GM23338 (cell line): ENCODE data around the gene IFNLR1. TPM values are rescaled to one million over a fixed set of nuclear protein-coding genes. Genes with fewer than 3 reads are reported as not detected.

Source experiments
- ATAC-seq: fragments of 200-7000 bp; cut with Tn5 transposase; 3 replicates; pipeline ENCODE4 v1.9.1; 2020
- DNase-seq: peaks from one replicate; pipeline ENCODE4 v3.0.0-alpha.2; 2015; ENCODE audit warnings: low spot score
- H2AFZ ChIP-seq: fragments of 200-600 bp; sonication (generic); 2 replicates; pipeline ENCODE4 v1.8.0; 2016; ENCODE audit warnings: antibody characterized with exemption, mild to moderate bottlenecking, moderate library complexity
- H3F3A ChIP-seq: fragments of 200-600 bp; sonication (generic); replicated peaks from 2 replicates; pipeline ENCODE4 v1.8.0; 2017; ENCODE audit warnings: antibody characterized with exemption, mixed run types, low read depth
- H3K27ac ChIP-seq: fragments of 200-600 bp; sonication (generic); 2 replicates; pipeline ENCODE4 v1.6.1; 2016; ENCODE audit warnings: low read depth
- H3K27me3 ChIP-seq: fragments of 200-600 bp; sonication (generic); 2 replicates; pipeline ENCODE4 v1.8.0; 2016; ENCODE audit warnings: mild to moderate bottlenecking, mixed run types, moderate library complexity; ENCODE audit not compliant: insufficient read depth
- H3K36me3 ChIP-seq: fragments of 200-600 bp; sonication (generic); 2 replicates; pipeline ENCODE4 v1.8.0; 2016; ENCODE audit warnings: mild to moderate bottlenecking; ENCODE audit not compliant: insufficient read depth
- H3K4me1 ChIP-seq: fragments of 200-600 bp; sonication (generic); 2 replicates; pipeline ENCODE4 v1.8.0; 2016; ENCODE audit warnings: mild to moderate bottlenecking, moderate library complexity; ENCODE audit not compliant: insufficient read depth
- H3K4me2 ChIP-seq: fragments of 200-600 bp; sonication (generic); 2 replicates; pipeline ENCODE4 v1.7.1; 2017; ENCODE audit warnings: mixed run types
- H3K4me3 ChIP-seq: fragments of 200-600 bp; sonication (generic); 2 replicates; pipeline ENCODE4 v1.6.1; 2016; ENCODE audit warnings: mixed run types
- H3K79me2 ChIP-seq: fragments of 200-600 bp; sonication (generic); replicated peaks from 2 replicates; pipeline ENCODE4 v1.8.0; 2017; ENCODE audit warnings: mild to moderate bottlenecking; ENCODE audit not compliant: insufficient read depth
- H3K9me2 ChIP-seq: fragments of 200-600 bp; sonication (generic); 2 replicates; pipeline ENCODE4 v1.8.0; 2017; ENCODE audit not compliant: insufficient read depth
- H4K20me1 ChIP-seq: fragments of 200-600 bp; sonication (generic); replicated peaks from 2 replicates; pipeline ENCODE4 v1.8.0; 2017; ENCODE audit warnings: mild to moderate bottlenecking; ENCODE audit not compliant: insufficient read depth
- H3K27ac Mint-ChIP-seq: 2 replicates; pipeline ENCODE4 v1.8.0; 2020; ENCODE audit warnings: inconsistent platforms, mild to moderate bottlenecking, moderate library complexity, mixed read lengths
- H3K27me3 Mint-ChIP-seq: 3 replicates; pipeline ENCODE4 v1.8.0; 2022; ENCODE audit warnings: low read depth, mild to moderate bottlenecking, moderate library complexity, mixed read lengths, inconsistent platforms; ENCODE audit not compliant: insufficient read depth, poor library complexity
- H3K36me3 Mint-ChIP-seq: 3 replicates; pipeline ENCODE4 v1.8.0; 2021; ENCODE audit warnings: low read depth, mild to moderate bottlenecking, inconsistent platforms, moderate library complexity, mixed read lengths
- H3K4me1 Mint-ChIP-seq: 3 replicates; pipeline ENCODE4 v1.8.0; 2020; ENCODE audit warnings: mild to moderate bottlenecking, inconsistent platforms, mixed read lengths
- H3K4me3 Mint-ChIP-seq: 3 replicates; pipeline ENCODE4 v1.8.0; 2021; ENCODE audit warnings: moderate library complexity, mild to moderate bottlenecking, inconsistent platforms, mixed read lengths
- H3K9me3 Mint-ChIP-seq: 3 replicates; pipeline ENCODE4 v1.8.0; 2020; ENCODE audit warnings: moderate library complexity, mild to moderate bottlenecking, inconsistent platforms, mixed read lengths
- CREB1 ChIP-seq: fragments of 250-450 bp; sonication (Bioruptor Pico); IDR thresholded peaks from 2 replicates; pipeline ENCODE4 v1.5.0; 2020; ENCODE audit warnings: low read depth, mild to moderate bottlenecking, moderate library complexity
- CTCF ChIP-seq, 2 experiments: fragments of 200-600 bp in 1 of 2; sonication (generic) in 1 of 2; conservative IDR thresholded peaks; 2 replicates each; pipeline versions ENCODE4 v1.5.1 to v1.6.1; 2016 to 2017; ENCODE audit warnings: antibody characterized with exemption in 2 of 2, low read depth in 2 of 2, mild to moderate bottlenecking in 2 of 2, moderate library complexity in 1 of 2
- EZH2 ChIP-seq: fragments of 200-600 bp; sonication (generic); IDR thresholded peaks from one replicate; pipeline ENCODE4 v1.8.0; 2017; ENCODE audit warnings: antibody characterized with exemption, mild to moderate bottlenecking, low read depth; ENCODE audit not compliant: unreplicated experiment
- EZH2phosphoT487 ChIP-seq: fragments of 200-600 bp; sonication (generic); IDR thresholded peaks from one replicate; pipeline ENCODE4 v1.8.1; 2018; ENCODE audit warnings: antibody characterized with exemption; ENCODE audit not compliant: unreplicated experiment
- JUNB ChIP-seq: IDR thresholded peaks from one replicate; pipeline ENCODE4 v1.6.1; 2016; ENCODE audit warnings: antibody characterized with exemption; ENCODE audit not compliant: unreplicated experiment
- POLR2AphosphoS5 ChIP-seq: IDR thresholded peaks from 2 replicates; pipeline ENCODE4 v1.6.1; 2016; ENCODE audit warnings: antibody characterized with exemption, low read depth
- ZNF114 ChIP-seq: fragments of 250-450 bp; sonication (Bioruptor Pico); IDR thresholded peaks from 2 replicates; pipeline ENCODE4 v1.5.0; 2020; ENCODE audit warnings: mild to moderate bottlenecking, moderate library complexity
- ZNF462 ChIP-seq: fragments of 250-450 bp; sonication (Bioruptor Pico); IDR thresholded peaks from 2 replicates; pipeline ENCODE4 v1.5.0; 2020; ENCODE audit warnings: mild to moderate bottlenecking, moderate library complexity
- polyA plus RNA-seq: library from polyadenylated mRNA; unstranded; fragments of >200 nt; fragmentation: Nextera tagmentation; extraction: Ambion mirVana; gene quantifications from 2 replicates; pipeline ENCODE4 v1.2.1, GENCODE V29; 2016
- total RNA-seq: library from RNA; depleted of rRNA; stranded (reverse); fragments of >200 nt; shearing (Covaris generic); gene quantifications from 2 replicates; pipeline ENCODE4 v1.2.3, GENCODE V29; 2014

Gene IFNLR1
- total and polyA plus RNA-seq, 2 experiments from 2014 or later: 4.2 to 6.2 TPM

- TF ChIP-seq ZNF462 (CRISPR knock-in tag) (no peak), EZH2 (no peak), CTCF (conservative IDR thresholded peaks at IDR 0.05; ENCODE audit: low read depth in 2 of 2) (no peak)
These were observed 13.2 kb downstream of the IFNLR1 start (continued) for GRCh38 chr1:24173638-24174575.

- H3K4me3 ChIP-seq: no peak overlapping the region
- no peaks in the 10 kb centered on the region for H3F3A ChIP-seq
- no peak overlapping the region for H3K27ac ChIP-seq
- no peaks in the 10 kb centered on the region for H4K20me1 ChIP-seq
- no peak overlapping the region for H3K27ac Mint-ChIP-seq
- H3K4me3 Mint-ChIP-seq: no peak overlapping the region
- no peak overlapping the region for H3K4me2 ChIP-seq
- H3K27me3 Mint-ChIP-seq: no peaks in the 10 kb centered on the region
- H3K36me3 Mint-ChIP-seq: peaks cover 24% of the 10 kb centered on the region; the same call in 2 of the 3 replicates
- peaks cover 6% of the 10 kb centered on the region; the same call in 1 of the 2 replicates for H3K79me2 ChIP-seq
- H3K9me2 ChIP-seq: no peaks in the 10 kb centered on the region
- H3K27me3 ChIP-seq: no peaks in the 10 kb centered on the region
- H3K36me3 ChIP-seq: no peaks in the 10 kb centered on the region
- peaks cover 3% of the 10 kb centered on the region; the same call in 1 of the 3 replicates for H3K9me3 Mint-ChIP-seq
- H3K4me1 Mint-ChIP-seq: peaks cover 6% of the 10 kb centered on the region; the same call in 2 of the 3 replicates
- H2AFZ ChIP-seq: no peak overlapping the region
- ATAC-seq (no peak), DNase-seq (no peak)
- peaks cover 4% of the 10 kb centered on the region; the same call in 1 of the 2 replicates for H3K4me1 ChIP-seq
- TF ChIP-seq CREB1 (CRISPR knock-in tag) (no peak), POLR2AphosphoS5 (no peak), EZH2phosphoT487 (no peak), ZNF114 (no peak), JUNB (no peak)
These were observed 14.5 kb downstream of the IFNLR1 start for GRCh38 chr1:24172598-24172997.
